Measurements from ENCODE around the gene RGS12.

The RGS12 gene

GRCh38 chr4:3292571-3293400 lies at the start of gene RGS12:
RGS12 (plus strand) TSS chr4:3293021; CDS start chr4:3316171, 23,150 bp downstream.
- peak; percentile 72 to 89 (median 83) for DNase-seq (ENCODE audit: low read depth in 4 of 4, low spot score in 1 of 4)

- no peak for DNase-seq (ENCODE audit: low read depth in 4 of 4, low spot score in 1 of 4)
These were observed 49.6 kb upstream of the RGS12 start for GRCh38 chr4:3243136-3243780.

GRCh38 chr4:3244002-3244401 lies 48.8 kb upstream of the RGS12 start:
- DNase-seq (ENCODE audit: low read depth in 4 of 4, low spot score in 1 of 4), result no peak

- no peak for DNase-seq (ENCODE audit: low read depth in 4 of 4, low spot score in 1 of 4)
These were observed 48.1 kb upstream of the RGS12 start for GRCh38 chr4:3244747-3245146.

GRCh38 chr4:3245676-3246075 lies 47.1 kb upstream of the RGS12 start:
- no peak for DNase-seq (ENCODE audit: low read depth in 4 of 4, low spot score in 1 of 4)

- no peak for DNase-seq (ENCODE audit: low read depth in 4 of 4, low spot score in 1 of 4)
These were observed 46.1 kb upstream of the RGS12 start for GRCh38 chr4:3246458-3247398.

GRCh38 chr4:3247399-3248177 lies 45.2 kb upstream of the RGS12 start:
- no peak for DNase-seq (ENCODE audit: low read depth in 4 of 4, low spot score in 1 of 4)

GRCh38 chr4:3248178-3248480 lies 44.7 kb upstream of the RGS12 start:
- no peak for DNase-seq (ENCODE audit: low read depth in 4 of 4, low spot score in 1 of 4)

- DNase-seq (ENCODE audit: low read depth in 4 of 4, low spot score in 1 of 4), result no peak
These were observed 43.8 kb upstream of the RGS12 start, which contains the start of gene MSANTD1 for GRCh38 chr4:3248811-3249661. MSANTD1 (plus strand) TSS chr4:3249159; CDS start chr4:3249223, 64 bp downstream.

GRCh38 chr4:3249711-3250437 lies 42.9 kb upstream of the RGS12 start:
- DNase-seq (ENCODE audit: low read depth in 4 of 4, low spot score in 1 of 4), result no peak

- no peak for DNase-seq (ENCODE audit: low read depth in 4 of 4, low spot score in 1 of 4)
These were observed 42.3 kb upstream of the RGS12 start for GRCh38 chr4:3250438-3250955.

- DNase-seq (ENCODE audit: low read depth in 4 of 4, low spot score in 1 of 4), result no peak
These were observed 41.7 kb upstream of the RGS12 start for GRCh38 chr4:3250956-3251690.

- no peak for DNase-seq (ENCODE audit: low read depth in 4 of 4, low spot score in 1 of 4)
These were observed 40.9 kb upstream of the RGS12 start for GRCh38 chr4:3251691-3252479.

- no peak for DNase-seq (ENCODE audit: low read depth in 4 of 4, low spot score in 1 of 4)
These were observed 40.4 kb upstream of the RGS12 start for GRCh38 chr4:3252480-3252828.

GRCh38 chr4:3252831-3253641 lies 39.8 kb upstream of the RGS12 start:
- no peak for DNase-seq (ENCODE audit: low read depth in 4 of 4, low spot score in 1 of 4)

GRCh38 chr4:3253808-3254207 lies 39.0 kb upstream of the RGS12 start:
- no peak for DNase-seq (ENCODE audit: low read depth in 4 of 4, low spot score in 1 of 4)

Measured in stimulated activated CD4-positive, alpha-beta T cell treated with anti-CD3 and anti-CD28 coated beads, Interleukin-1b, Interleukin-23, amount 100 ng/mL, for 24 hours (primary cell).